ENCODE measurements around the gene AJAP1. TPM values are rescaled to one million over a fixed set of nuclear protein-coding genes. Genes with fewer than 3 reads are reported as not detected.

The AJAP1 gene
- total RNA-seq: 0.36 and 1.7 TPM in 2 replicates

GRCh38 chr1:4653796-4654725 is at the start of gene AJAP1:
AJAP1 (plus strand) TSS chr1:4654609; CDS start chr1:4655426, 817 bp downstream.

Data from nasal cavity respiratory epithelium epithelial cell of viscerocranial mucosa (primary cell).